HG03378 (cell line): ENCODE data around the gene CLIC5.

Source experiments
- ATAC-seq: cut with Tn5 transposase; IDR thresholded peaks from one replicate; pipeline ENCODE4 v1.9.1; 2021; ENCODE audit warnings: mild to moderate bottlenecking, moderate library complexity; ENCODE audit not compliant: unreplicated experiment

The CLIC5 gene

GRCh38 chr6:46036911-46037310 lies 21.3 kb upstream of the CLIC5 start:
- ATAC-seq = no peak

GRCh38 chr6:46035242-46035641 lies 19.6 kb upstream of the CLIC5 start:
- ATAC-seq = no peak

DNA sequence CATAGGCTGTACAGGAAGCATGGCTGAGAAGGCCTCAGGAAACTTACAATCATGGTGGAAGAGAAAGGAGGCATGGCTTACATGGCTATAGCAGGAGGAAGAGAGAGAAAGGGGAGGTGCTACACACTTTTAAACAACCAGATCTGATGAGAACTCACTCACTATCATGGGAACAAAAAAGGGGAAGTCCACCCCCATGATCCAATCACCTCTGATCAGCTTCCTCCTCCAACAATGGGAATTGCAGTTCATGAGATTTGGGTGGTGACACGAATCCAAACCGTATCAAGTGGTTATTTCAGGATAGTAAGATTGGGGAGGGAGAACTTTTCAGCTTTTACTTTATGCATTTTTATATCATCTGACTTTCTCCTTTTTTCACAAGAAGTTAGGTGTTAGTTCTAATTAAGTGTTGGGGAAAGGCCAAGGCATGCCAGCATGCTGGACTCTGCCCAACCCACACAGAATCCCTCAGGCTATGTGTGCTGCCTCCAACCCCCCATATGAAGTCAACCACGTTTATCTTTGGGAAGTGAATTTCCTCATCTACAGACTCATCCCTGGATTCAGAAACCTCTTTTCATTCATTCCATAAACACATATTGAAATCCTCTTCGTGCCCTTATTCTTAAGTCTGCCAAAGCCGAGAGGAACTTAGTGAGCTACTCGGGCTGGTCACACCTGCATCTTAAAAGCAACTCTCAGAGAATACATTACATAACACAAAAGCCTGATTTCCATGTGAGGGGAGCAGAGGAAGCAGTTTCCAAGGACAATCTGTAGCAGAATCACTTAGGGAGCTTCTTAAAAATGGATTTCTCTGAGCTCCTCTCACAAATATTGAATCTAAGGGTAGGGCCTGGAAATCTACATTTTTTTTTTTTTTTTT lies 16.7 kb upstream of the CLIC5 start:
- no peak for ATAC-seq

DNA sequence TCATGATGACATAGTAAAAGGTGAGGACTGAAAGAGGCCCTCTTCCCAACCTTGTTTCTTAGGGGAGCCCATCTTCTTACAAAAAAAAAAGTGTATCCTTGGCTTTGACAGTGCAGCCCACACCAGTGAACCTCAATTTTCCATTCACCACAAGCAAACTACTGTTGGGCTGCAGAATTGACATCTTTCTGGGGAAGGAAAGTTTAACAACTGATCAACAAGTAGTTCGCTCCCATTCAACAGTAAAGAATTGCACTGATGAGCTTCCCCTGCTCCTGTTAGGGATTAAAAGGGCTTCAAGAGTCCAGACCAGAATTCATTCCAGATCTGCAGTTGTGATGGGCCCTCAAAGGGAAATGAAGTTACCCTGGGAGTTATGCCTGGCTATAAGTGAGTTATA lies 13.9 kb upstream of the CLIC5 start:
- ATAC-seq = no peak

DNA sequence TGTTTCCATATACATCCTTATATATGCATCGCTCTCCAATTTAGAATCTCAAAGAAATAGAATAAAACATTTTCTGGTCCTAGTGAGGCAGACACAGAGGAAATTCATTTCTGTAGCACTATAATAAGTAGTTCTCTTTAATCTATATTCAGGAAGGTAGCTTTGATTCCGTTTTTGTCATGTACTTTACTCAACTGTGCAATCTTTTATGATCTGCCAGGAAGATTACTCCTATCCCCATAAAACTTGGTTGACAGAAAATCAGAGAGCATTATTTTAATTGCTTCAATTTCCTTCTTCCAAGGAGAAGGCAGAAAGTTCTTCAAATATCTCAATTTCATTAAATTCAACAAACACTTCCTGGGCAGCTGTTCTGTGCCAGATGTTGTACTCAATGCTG lies 10.6 kb upstream of the CLIC5 start:
- ATAC-seq = no peak

GRCh38 chr6:46025573-46025972 lies 9.9 kb upstream of the CLIC5 start:
- no peak for ATAC-seq

DNA sequence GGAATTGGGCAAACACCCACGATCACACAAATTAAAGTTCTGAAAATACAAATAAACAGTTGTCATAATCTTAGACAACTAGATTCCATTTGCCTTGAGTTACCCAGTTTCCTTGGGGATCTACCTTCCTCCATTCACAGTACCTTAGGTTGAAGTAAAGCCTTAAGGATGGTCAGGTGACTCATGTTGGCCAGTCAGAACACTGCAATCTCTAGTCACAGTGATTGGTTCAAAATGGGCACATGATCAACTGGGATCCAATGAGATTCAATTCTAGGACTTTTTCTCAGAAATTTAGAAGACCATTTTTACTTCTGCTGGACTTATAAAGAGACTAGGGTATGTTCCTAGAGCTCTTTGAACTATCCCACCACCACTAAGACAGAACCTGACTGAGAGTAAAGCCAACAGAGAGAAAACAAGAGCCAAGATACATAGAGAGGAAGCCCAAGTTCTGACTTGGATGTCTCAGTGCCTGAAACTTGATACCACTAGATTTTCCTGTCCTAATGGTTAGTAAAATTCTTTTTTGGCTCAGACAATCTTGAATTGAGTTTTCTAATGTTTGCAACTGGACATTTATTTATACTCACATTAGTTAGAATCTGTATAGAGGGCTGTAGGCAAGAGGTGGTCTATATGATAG lies 8.6 kb upstream of the CLIC5 start:
- ATAC-seq = no peak

GRCh38 chr6:46023216-46023915 lies 7.7 kb upstream of the CLIC5 start:
- no peak for ATAC-seq

DNA sequence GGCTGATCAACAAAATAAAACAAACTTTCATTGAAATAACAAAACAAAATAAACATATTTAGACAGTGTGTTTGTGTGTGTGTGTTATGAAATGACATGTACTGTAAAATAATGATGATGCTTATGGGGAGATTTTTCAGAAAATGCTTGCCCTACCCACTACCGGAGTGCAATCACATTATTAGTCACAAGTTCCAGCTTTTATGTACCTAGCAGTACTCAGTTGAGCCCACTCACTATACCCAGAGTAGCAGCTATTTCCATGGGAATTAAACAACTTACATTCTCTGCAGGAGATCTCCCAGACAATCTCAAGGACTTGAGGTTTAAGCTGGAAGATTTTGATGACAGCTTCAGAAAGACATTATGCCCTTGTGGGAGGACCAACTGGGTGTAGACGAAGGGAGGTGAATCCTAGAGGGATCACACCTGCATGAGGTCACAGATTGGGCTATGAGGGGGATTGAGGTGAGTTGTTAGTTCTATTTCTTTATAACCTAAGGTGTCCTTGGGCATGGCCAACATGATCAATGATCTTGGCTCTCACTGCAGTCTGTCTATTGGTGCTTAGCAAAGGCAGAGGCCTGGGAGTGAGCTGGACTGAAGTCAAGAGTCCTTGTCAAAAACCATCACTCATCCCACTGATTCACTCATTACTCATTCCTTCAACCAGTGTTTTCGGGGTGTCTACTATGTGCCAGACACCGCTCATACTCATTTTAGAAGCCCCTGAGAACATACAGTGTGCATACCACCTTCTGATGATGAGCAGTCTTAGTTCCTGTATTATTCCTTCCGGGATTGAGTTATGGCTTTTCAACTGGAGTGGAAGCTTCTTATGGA lies 6.7 kb upstream of the CLIC5 start:
- no peak for ATAC-seq

- no peak for ATAC-seq
Measured at GRCh38 chr6:46017726-46018125, 2.1 kb upstream of the CLIC5 start.

- ATAC-seq = no peak
Measured at GRCh38 chr6:46016063-46016608, 476 bp upstream of the CLIC5 start.

DNA sequence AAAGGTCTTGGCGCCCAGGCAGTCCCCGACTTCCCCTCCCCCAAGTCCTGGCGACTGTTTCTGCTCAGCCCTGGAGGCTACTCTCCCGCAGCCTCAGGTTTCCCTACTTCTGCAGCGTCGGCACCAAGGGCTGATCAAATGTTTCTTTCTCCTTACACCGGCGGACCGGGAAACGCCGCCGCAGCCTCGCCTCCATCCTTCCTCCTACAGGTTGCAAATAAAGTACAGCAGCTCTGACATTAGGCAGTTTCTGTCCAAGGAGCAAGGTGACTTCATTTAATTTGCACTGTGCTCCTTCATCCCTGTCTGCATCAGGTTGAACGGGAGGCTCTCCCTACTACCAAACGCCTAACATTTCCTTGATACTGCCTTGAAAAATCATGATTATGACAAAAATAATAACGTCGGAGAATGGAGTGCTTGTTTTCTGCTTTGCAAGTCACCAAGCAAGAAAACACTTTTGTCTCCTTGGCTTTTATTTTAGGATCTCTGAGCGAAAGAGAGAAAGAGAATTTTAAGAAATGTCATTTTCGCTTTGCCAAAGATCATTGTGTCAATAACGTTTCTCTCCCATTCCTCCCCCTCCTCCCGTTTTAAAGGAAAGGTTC lies 1.0 kb downstream of the CLIC5 start:
- ATAC-seq = no peak

DNA sequence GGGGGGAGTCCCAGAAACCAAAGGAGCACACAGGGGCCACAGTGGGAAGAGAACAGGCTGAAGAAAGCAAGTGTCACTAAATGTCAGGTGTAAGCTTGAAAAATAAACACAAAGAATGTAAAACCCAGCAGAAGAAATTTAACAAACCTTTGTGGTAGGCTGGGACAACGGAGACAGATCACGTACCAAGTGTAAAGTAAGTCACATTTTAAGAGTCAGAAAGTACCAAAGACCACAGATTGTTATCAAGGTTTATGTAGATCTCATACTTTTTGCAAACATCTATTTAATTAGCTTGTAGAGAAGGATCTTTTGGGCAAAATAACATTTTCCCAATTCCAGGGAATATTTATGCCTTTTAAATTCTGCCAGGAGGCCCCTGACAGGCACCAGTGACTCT lies 1.6 kb downstream of the CLIC5 start:
- ATAC-seq = no peak

DNA sequence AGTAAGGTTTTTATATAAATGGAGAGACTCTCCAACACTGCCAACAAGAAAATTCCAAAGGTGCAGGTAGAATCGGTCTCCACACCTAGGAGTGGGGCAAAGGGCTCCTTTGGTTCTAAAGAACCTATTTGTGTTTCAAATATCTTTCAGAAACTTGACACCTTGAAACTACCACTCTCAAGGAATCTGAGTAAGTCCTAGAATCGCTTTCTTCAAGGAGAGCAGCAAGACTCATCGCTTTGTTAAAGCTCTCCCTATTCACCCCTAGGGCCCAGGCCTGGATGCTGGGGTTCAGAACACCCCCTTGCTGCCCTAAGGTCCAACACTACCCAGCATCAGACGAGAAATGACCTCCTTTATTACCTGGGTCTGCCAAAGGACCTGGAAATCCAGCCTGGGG lies 2.0 kb downstream of the CLIC5 start:
- ATAC-seq = no peak

DNA sequence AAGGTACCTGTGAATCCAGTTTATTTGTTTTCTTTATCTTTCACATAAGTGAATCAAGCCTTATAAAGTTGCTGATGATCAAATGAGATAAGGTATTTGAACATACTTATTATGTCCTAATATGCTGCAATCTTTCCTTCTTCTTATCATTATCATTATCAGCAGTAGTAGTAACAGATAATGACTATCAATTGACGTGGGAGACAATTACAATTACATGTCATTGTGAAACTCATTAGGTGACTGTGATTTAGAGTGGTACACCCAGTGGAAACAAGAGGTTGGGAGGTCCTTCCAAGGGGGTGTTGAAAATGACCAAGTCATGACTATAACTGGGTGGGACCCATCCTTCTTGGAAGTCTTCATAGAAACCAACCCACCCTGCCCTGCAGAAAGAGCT lies 2.8 kb downstream of the CLIC5 start:
- ATAC-seq = no peak

GRCh38 chr6:46011188-46012085 lies 4.2 kb downstream of the CLIC5 start:
- ATAC-seq = peak; percentile 97

GRCh38 chr6:46010771-46011170 lies 4.9 kb downstream of the CLIC5 start:
- no peak for ATAC-seq

DNA sequence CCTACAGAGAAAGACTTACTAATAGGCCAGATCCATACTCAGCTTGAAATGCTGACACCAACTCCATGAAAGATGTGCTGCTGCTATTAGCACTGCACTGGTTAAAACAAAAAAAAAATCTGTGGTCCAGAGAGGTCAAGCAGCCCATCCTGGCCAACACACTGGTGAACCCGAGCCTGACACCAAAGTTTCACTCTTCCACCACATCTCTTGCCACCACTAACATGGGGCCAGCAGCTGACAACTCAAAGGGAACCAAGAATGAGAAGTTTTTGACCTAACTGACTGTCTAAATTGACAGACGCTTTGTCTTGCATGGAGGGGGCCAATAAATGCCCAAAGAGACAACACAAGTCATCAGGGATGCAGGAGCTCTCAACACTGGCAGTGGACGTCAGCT lies 5.4 kb downstream of the CLIC5 start:
- no peak for ATAC-seq

- no peak for ATAC-seq
Measured at GRCh38 chr6:46002264-46002663, 13.4 kb downstream of the CLIC5 start.
